ENCODE measurements around the gene CPEB4. TPM values are rescaled to one million over a fixed set of nuclear protein-coding genes. Genes with fewer than 3 reads are reported as not detected.

Gene CPEB4
- total RNA-seq, 1 experiment from 2014 or later: 15.4 TPM

- no peak overlapping the region for H3K4me3 ChIP-seq
- H4K20me1 ChIP-seq (ENCODE audit: insufficient read depth): no peaks in the 10 kb centered on the region
- CTCF ChIA-PET: interaction anchor here (0.5 to 1.3 kb wide), 2 partner anchors 23 to 70 kb away, joined by 3 read pairs; no protein-coding TSS in a partner anchor
- H3K36me3 ChIP-seq (ENCODE audit: low read depth): no peaks in the 10 kb centered on the region
- peaks cover 16% of the 10 kb centered on the region for H3K79me2 ChIP-seq (ENCODE audit: low read depth)
- no peaks in the 10 kb centered on the region for H3K9me3 ChIP-seq (ENCODE audit: insufficient read depth, low read depth)
- no peaks in the 10 kb centered on the region for H3F3A ChIP-seq (ENCODE audit: insufficient read depth, low read depth)
- no peak for TF ChIP-seq EZH2 (IDR thresholded peaks at IDR 0.05; ENCODE audit: low read depth)
- TF ChIP-seq CTCF (conservative IDR thresholded peaks at IDR 0.05): no peak
- no TSS peak for BruUV-seq (replicated peaks)
- no peak overlapping the region for H3K27ac ChIP-seq
- DNase-seq: no peak
- no peak overlapping the region for H2AFZ ChIP-seq
- 0 out of 2 replicates have a peak, but pooled peaks cover 2% of the 10 kb centered on the region for H3K4me1 ChIP-seq (replicated peaks; ENCODE audit: insufficient read depth)
- no peak overlapping the region for H3K4me2 ChIP-seq
- no peaks in the 10 kb centered on the region for H3K9me2 ChIP-seq (ENCODE audit: insufficient read depth)
- POLR2A ChIA-PET (ENCODE audit: unreplicated experiment): interaction anchor here (0.7 kb wide), 1 partner anchor 287 kb away, joined by 3 read pairs; no protein-coding TSS in a partner anchor
- no peaks in the 10 kb centered on the region for H3K27me3 ChIP-seq (ENCODE audit: insufficient read depth, low read depth)
- intact Hi-C loops (cut with micrococcal nuclease; ENCODE audit: unreplicated experiment): no loop called here
Measured at GRCh38 chr5:173902334-173902733, 14.2 kb downstream of the CPEB4 start.

GRCh38 chr5:173902743-173903142 is 14.6 kb downstream of the CPEB4 start:
- POLR2A ChIA-PET (ENCODE audit: unreplicated experiment): interaction anchor here (0.7 kb wide), 1 partner anchor 287 kb away, joined by 3 read pairs; no protein-coding TSS in a partner anchor

GRCh38 chr5:173903396-173904140 is 15.4 kb downstream of the CPEB4 start:
- Histone ChIP-seq H3K79me2 (ENCODE audit: low read depth) (peaks cover 15% of the 10 kb centered on the region; the same call in 1 of the 2 replicates), H3K27ac (no peak overlapping the region), H3K27me3 (ENCODE audit: insufficient read depth, low read depth) (no peaks in the 10 kb centered on the region), H3K36me3 (ENCODE audit: low read depth) (no peaks in the 10 kb centered on the region), H3F3A (ENCODE audit: insufficient read depth, low read depth) (no peaks in the 10 kb centered on the region), H3K4me3 (no peak overlapping the region), H4K20me1 (ENCODE audit: insufficient read depth) (no peaks in the 10 kb centered on the region), H3K4me1 (replicated peaks; ENCODE audit: insufficient read depth) (0 out of 2 replicates have a peak, but pooled peaks cover 4% of the 10 kb centered on the region), H3K9me2 (ENCODE audit: insufficient read depth) (no peaks in the 10 kb centered on the region), H3K9me3 (ENCODE audit: insufficient read depth, low read depth) (no peaks in the 10 kb centered on the region), H3K4me2 (no peak overlapping the region), H2AFZ (no peak overlapping the region)
- POLR2A ChIA-PET (ENCODE audit: unreplicated experiment): interaction anchor here (0.6 kb wide), 2 partner anchors 14 to 18 kb away, joined by 4 to 6 read pairs; no protein-coding TSS in a partner anchor
- no TSS peak for BruUV-seq (replicated peaks)
- intact Hi-C loops (cut with micrococcal nuclease; ENCODE audit: unreplicated experiment): no loop called here
- no peak for DNase-seq
- TF ChIP-seq EZH2 (IDR thresholded peaks at IDR 0.05; ENCODE audit: low read depth) (no peak), CTCF (conservative IDR thresholded peaks at IDR 0.05) (no peak)
- CTCF ChIA-PET: interaction anchor here (1.3 kb wide), 1 partner anchor 22 kb away, joined by 3 read pairs; no protein-coding TSS in a partner anchor

More at GRCh38 chr5:173902743-173903142, 14.6 kb downstream of the CPEB4 start:
- Histone ChIP-seq H3K27ac (no peak overlapping the region), H3K79me2 (ENCODE audit: low read depth) (peaks cover 15% of the 10 kb centered on the region), H3K9me2 (ENCODE audit: insufficient read depth) (no peaks in the 10 kb centered on the region), H3K4me3 (no peak overlapping the region), H4K20me1 (ENCODE audit: insufficient read depth) (no peaks in the 10 kb centered on the region), H3K4me2 (no peak overlapping the region), H3K9me3 (ENCODE audit: insufficient read depth, low read depth) (no peaks in the 10 kb centered on the region), H2AFZ (no peak overlapping the region), H3K36me3 (ENCODE audit: low read depth) (no peaks in the 10 kb centered on the region), H3K27me3 (ENCODE audit: insufficient read depth, low read depth) (no peaks in the 10 kb centered on the region), H3F3A (ENCODE audit: insufficient read depth, low read depth) (no peaks in the 10 kb centered on the region), H3K4me1 (replicated peaks; ENCODE audit: insufficient read depth) (0 out of 2 replicates have a peak, but pooled peaks cover 4% of the 10 kb centered on the region)
- no TSS peak for BruUV-seq (replicated peaks)
- no peak for DNase-seq
- intact Hi-C loops (cut with micrococcal nuclease; ENCODE audit: unreplicated experiment): no loop called here
- CTCF ChIA-PET: interaction anchor here (0.5 to 1.3 kb wide), 2 partner anchors 22 to 70 kb away, joined by 3 read pairs; no protein-coding TSS in a partner anchor
- TF ChIP-seq CTCF (conservative IDR thresholded peaks at IDR 0.05): no peak
- TF ChIP-seq EZH2 (IDR thresholded peaks at IDR 0.05; ENCODE audit: low read depth): no peak

Measured in PC-9 (cell line).